H1 (cell line): ENCODE data around the gene IL1RAPL1. TPM values are rescaled to one million over a fixed set of nuclear protein-coding genes. Genes with fewer than 3 reads are reported as not detected.
A peak's percentile ranks its signal among the peaks of the same experiment; 100 is the strongest.

Source experiments
- CTCF ChIA-PET: fragments of 300-600 bp; sonication (Branson Sonifier 250); formaldehyde crosslinking; loops from one replicate; lab custom pipeline; 2021; ENCODE audit not compliant: partially characterized antibody; lab: Charles Lee
- POLR2A ChIA-PET: fragments of 300-600 bp; sonication (Branson Sonifier 250); formaldehyde crosslinking; loops from one replicate; lab custom pipeline; 2021; ENCODE audit warnings: inconsistent platforms; ENCODE audit not compliant: partially characterized antibody; lab: Charles Lee
- DNase-seq, 2 experiments: peaks; one replicate each; pipeline versions ENCODE4 v3.0.0 to v3.0.0-alpha.2; 2010 to 2022; ENCODE audit warnings: low spot score in 2 of 2, low read depth in 1 of 2, mixed read lengths in 1 of 2
- FAIRE-seq: peaks from 2 replicates; lab custom pipeline; 2011; peaks lifted over from hg19 to GRCh38; lab: Jason Lieb, UNC
- H2AFZ ChIP-seq: 2 replicates; pipeline ENCODE4 v1.8.1; 2012; ENCODE audit warnings: low read length, inconsistent platforms
- H2AK5ac ChIP-seq: 2 replicates; pipeline ENCODE4 v1.6.1; 2013; ENCODE audit warnings: low read depth, low read length
- H2BK120ac ChIP-seq: replicated peaks from 2 replicates; pipeline ENCODE3; 2013; ENCODE audit warnings: low read depth, low read length, inconsistent platforms
- H2BK12ac ChIP-seq: 2 replicates; pipeline ENCODE4 v1.6.1; 2013; ENCODE audit warnings: low read depth, low read length
- H2BK15ac ChIP-seq: 2 replicates; pipeline ENCODE4 v1.6.1; 2013; ENCODE audit warnings: low read length
- H2BK20ac ChIP-seq: 2 replicates; pipeline ENCODE4 v1.6.1; 2013; ENCODE audit warnings: low read length
- H2BK5ac ChIP-seq: 2 replicates; pipeline ENCODE4 v1.6.1; 2013; ENCODE audit warnings: low read depth, low read length
- H3K14ac ChIP-seq: 2 replicates; pipeline ENCODE4 v1.6.1; 2013; ENCODE audit warnings: inconsistent platforms; ENCODE audit not compliant: insufficient read length
- H3K18ac ChIP-seq: 2 replicates; pipeline ENCODE4 v1.6.1; 2013; ENCODE audit warnings: low read length; ENCODE audit errors: extremely low read depth
- H3K23ac ChIP-seq: 2 replicates; pipeline ENCODE4 v1.6.1; 2013; ENCODE audit warnings: inconsistent platforms; ENCODE audit not compliant: insufficient read length
- H3K23me2 ChIP-seq: 2 replicates; pipeline ENCODE4 v1.6.1; 2013; ENCODE audit warnings: low read depth, low read length
- H3K27ac ChIP-seq: 2 replicates; pipeline ENCODE4 v1.6.1; 2011; ENCODE audit warnings: low read depth, low read length, inconsistent platforms
- H3K27me3 ChIP-seq, 4 experiments: replicated peaks in 1 of 4; 1 replicate in 1 of 4; 2 replicates in 3 of 4; pipeline versions ENCODE4 v1.6.1 to v1.8.1; 2011 to 2013; ENCODE audit warnings: low read length in 3 of 4, mild to moderate bottlenecking in 3 of 4, inconsistent platforms in 2 of 4, mixed read lengths in 2 of 4, moderate library complexity in 1 of 4; ENCODE audit not compliant: control insufficient read depth in 3 of 4, insufficient read depth in 3 of 4; ENCODE audit errors: extremely low read depth in 1 of 4
- H3K36me3 ChIP-seq, 4 experiments: 2 replicates each; pipeline versions ENCODE4 v1.6.1 to v1.8.1; 2011 to 2013; ENCODE audit warnings: mild to moderate bottlenecking in 4 of 4, low read length in 3 of 4, moderate library complexity in 2 of 4, control low read depth in 1 of 4, inconsistent platforms in 1 of 4; ENCODE audit not compliant: insufficient read depth in 4 of 4, control insufficient read depth in 2 of 4
- H3K4ac ChIP-seq: replicated peaks from 2 replicates; pipeline ENCODE3; 2013; ENCODE audit warnings: low read length, low read depth, mixed read lengths, inconsistent platforms; ENCODE audit not compliant: insufficient read length
- H3K4me1 ChIP-seq, 4 experiments: replicated peaks in 1 of 4; 1 replicate in 1 of 4; 2 replicates in 3 of 4; pipeline versions ENCODE4 v1.6.1 to v1.8.1; 2011 to 2013; ENCODE audit warnings: low read length in 3 of 4, inconsistent platforms in 2 of 4, mixed read lengths in 1 of 4; ENCODE audit not compliant: insufficient read depth in 4 of 4, control insufficient read depth in 3 of 4
- H3K4me2 ChIP-seq, 2 experiments: 2 replicates each; pipeline versions ENCODE4 v1.6.1 to v1.8.1; 2011 to 2013; ENCODE audit warnings: low read depth in 2 of 2, low read length in 2 of 2, control low read depth in 1 of 2, inconsistent platforms in 1 of 2, mild to moderate bottlenecking in 1 of 2; ENCODE audit not compliant: insufficient read depth in 1 of 2
- H3K4me3 ChIP-seq, 4 experiments: fragments of 200-600, 300-600 bp in 1 of 4; sonication (generic), shearing (Covaris generic), sonication (Bioruptor Twin) in 1 of 4; 2 replicates each; pipeline versions ENCODE4 v1.5.1 to v1.8.1; 2011 to 2016; ENCODE audit warnings: low read length in 4 of 4, low read depth in 3 of 4, control low read depth in 2 of 4, inconsistent platforms in 2 of 4, mild to moderate bottlenecking in 2 of 4, mixed read lengths in 1 of 4, moderate library complexity in 1 of 4; ENCODE audit not compliant: insufficient read depth in 2 of 4; ENCODE audit errors: extremely low read depth in 1 of 4
- H3K56ac ChIP-seq: replicated peaks from 2 replicates; pipeline ENCODE3; 2013; ENCODE audit warnings: low read depth, mild to moderate bottlenecking, mixed read lengths, low read length, inconsistent platforms; ENCODE audit not compliant: insufficient read length
- H3K79me1 ChIP-seq: 2 replicates; pipeline ENCODE4 v1.6.1; 2013; ENCODE audit warnings: low read depth, low read length, control low read depth
- H3K79me2 ChIP-seq, 2 experiments: 2 replicates each; pipeline versions ENCODE4 v1.6.1 to v1.8.1; 2012 to 2013; ENCODE audit warnings: low read length in 2 of 2, mild to moderate bottlenecking in 2 of 2, inconsistent platforms in 1 of 2; ENCODE audit not compliant: insufficient read depth in 2 of 2, control insufficient read depth in 1 of 2
- H3K9ac ChIP-seq, 4 experiments: replicated peaks in 1 of 4; 1 replicate in 1 of 4; 2 replicates in 3 of 4; pipeline versions ENCODE4 v1.6.1 to v1.8.1; 2011 to 2013; ENCODE audit warnings: low read depth in 3 of 4, low read length in 3 of 4, control low read depth in 2 of 4, mild to moderate bottlenecking in 2 of 4, moderate library complexity in 2 of 4, inconsistent platforms in 1 of 4; ENCODE audit errors: extremely low read depth in 1 of 4
- H3K9me3 ChIP-seq, 2 experiments: 2 replicates each; pipeline versions ENCODE4 v1.6.1 to v1.8.1; 2012 to 2013; ENCODE audit warnings: mild to moderate bottlenecking in 2 of 2, moderate library complexity in 2 of 2, control low read depth in 1 of 2, inconsistent platforms in 1 of 2, low read depth in 1 of 2, low read length in 1 of 2, mixed read lengths in 1 of 2; ENCODE audit not compliant: insufficient read depth in 2 of 2
- H4K20me1 ChIP-seq, 2 experiments: replicated peaks in 1 of 2; 2 replicates each; pipeline versions ENCODE3 to v1.8.1; 2011 to 2013; ENCODE audit warnings: inconsistent platforms in 2 of 2, low read length in 2 of 2, mild to moderate bottlenecking in 1 of 2; ENCODE audit not compliant: insufficient read depth in 2 of 2, control insufficient read depth in 1 of 2
- H4K5ac ChIP-seq: 2 replicates; pipeline ENCODE4 v1.6.1; 2013; ENCODE audit warnings: low read length, low read depth, mixed read lengths, inconsistent platforms; ENCODE audit not compliant: insufficient read length
- H4K8ac ChIP-seq: 2 replicates; pipeline ENCODE4 v1.8.0; 2013; ENCODE audit warnings: mild to moderate bottlenecking, moderate library complexity, low read length, inconsistent platforms; ENCODE audit not compliant: insufficient read depth; ENCODE audit errors: extremely low read depth
- H4K91ac ChIP-seq: replicated peaks from 2 replicates; pipeline ENCODE3; 2013; ENCODE audit warnings: low read length, mixed read lengths, inconsistent platforms; ENCODE audit not compliant: insufficient read length
- SIN3A ChIP-seq, 2 experiments: IDR thresholded peaks in 1 of 2; conservative IDR thresholded peaks in 1 of 2; 2 replicates each; pipeline ENCODE4 v1.6.1; 2011 to 2012; ENCODE audit warnings: low read length in 2 of 2, improper control_type of control experiment in 1 of 2, low read depth in 1 of 2, mild to moderate bottlenecking in 1 of 2
- TBP ChIP-seq: IDR thresholded peaks from 2 replicates; pipeline ENCODE4 v1.6.1; 2011; ENCODE audit warnings: low read depth, low read length, improper control_type of control experiment
- WGBS, 2 experiments: shearing (Covaris generic) in 1 of 2; methylation state at CpG; one replicate each; pipeline versions ENCODE4 v1.1.6 to v1.1.7; 2013 to 2015; ENCODE audit warnings: low lambda C conversion rate in 2 of 2, mixed read lengths in 2 of 2, inconsistent platforms in 1 of 2, low coverage in 1 of 2, missing lambda C conversion rate in 1 of 2; ENCODE audit not compliant: insufficient replicate concordance in 2 of 2, insufficient coverage in 1 of 2, insufficient read length in 1 of 2; ENCODE audit errors: extremely low coverage in 1 of 2, missing lambda C conversion rate in 1 of 2; 5-methylcytosine and 5-hydroxymethylcytosine counted together
- polyA plus RNA-seq, 7 experiments: library from polyadenylated mRNA; depleted of rRNA in 3 of 7; stranded (reverse) in 5 of 7; unstranded in 2 of 7; fragments of >200 nt in 5 of 7; fragments of 200-250 nt in 2 of 7; gene quantifications; 1 replicate in 5 of 7; 2 replicates in 1 of 7; 4 replicates in 1 of 7; pipeline versions ENCODE4 v1.2.1 to v1.2.3, GENCODE V29; 2011 to 2013; ENCODE audit warnings: missing spikeins in 2 of 7, mixed read lengths in 2 of 7
- total RNA-seq: library from RNA; stranded (reverse); fragmentation: NEBNext Ultra II Directional; extraction: Animal tissue kit (Norgen Biotek cat#: 25700); gene quantifications from 2 replicates; pipeline ENCODE4 v1.2.1, GENCODE V29; 2021

Gene IL1RAPL1
- total and polyA plus RNA-seq, 2 of the 8 experiments (the other 6 are each of a cell fraction or from before 2014, with no cell fraction given), result 0.11 to 0.35 TPM

GRCh38 chrX:28589046-28589445, 1.8 kb downstream of the IL1RAPL1 start:
- Histone ChIP-seq H4K5ac (no peak overlapping the region), H4K91ac (no peak overlapping the region), H3K4ac (no peak overlapping the region), H4K8ac (no peak overlapping the region), H3K9me3 (no peaks in the 10 kb centered on the region), H3K79me1 (no peaks in the 10 kb centered on the region), H3K56ac (no peak overlapping the region), H2AK5ac (no peak overlapping the region), H2BK5ac (no peak overlapping the region), H3K18ac (no peak overlapping the region), H3K27ac (no peak overlapping the region), H2BK20ac (no peak overlapping the region), H2BK12ac (no peak overlapping the region), H3K4me3 (peak overlapping the region in 1 of 4 experiments; percentile 4; a peak in 1 of 8 replicates), H3K79me2 (no peaks in the 10 kb centered on the region), H3K23ac (no peak overlapping the region), H2BK120ac (no peak overlapping the region), H3K4me2 (no peak overlapping the region; a peak in 1 of 4 replicates), H3K9ac (no peak overlapping the region), H3K14ac (no peak overlapping the region), H2AFZ (no peak overlapping the region), H2BK15ac (no peak overlapping the region), H4K20me1 (no peaks in the 10 kb centered on the region), H3K23me2 (no peaks in the 10 kb centered on the region; the same call in 1 of the 2 replicates), H3K27me3 (no peaks in the 10 kb centered on the region), H3K36me3 (no peaks in the 10 kb centered on the region), H3K4me1 (peaks cover 0 to 5% (median 2%) of the 10 kb centered on the region in 4 experiments; a peak in 4 of 7 replicates)
- POLR2A ChIA-PET, result no interaction called here
- FAIRE-seq (no peak), DNase-seq (no peak)
- CTCF ChIA-PET, result no interaction called here
- WGBS, 2 experiments, result 88% methylated on average over 5 of the region's 5 CpGs; no CpG with 5 or more reads in 1 of the 2 experiments
- TF ChIP-seq TBP (no peak), SIN3A (conservative IDR thresholded peaks at IDR 0.05 in 1 of 2, IDR thresholded peaks at IDR 0.05 in 1 of 2; ENCODE audit: low read depth in 1 of 2, low read length in 2 of 2) (no peak)
